SH-SY5Y (cell line): ENCODE data around the gene GSTM5.

Experiments
- GATA2 ChIP-seq: IDR thresholded peaks from 2 replicates; pipeline ENCODE4 v1.6.1; 2011; ENCODE audit warnings: mild to moderate bottlenecking, low read depth, low read length
- GATA3 ChIP-seq: IDR thresholded peaks from 2 replicates; pipeline ENCODE4 v1.6.1; 2011; ENCODE audit warnings: low read depth, mild to moderate bottlenecking, low read length, moderate library complexity

GRCh38 chr1:109761227-109762038, 49.4 kb downstream of the GSTM5 start:
- no peak for TF ChIP-seq GATA2
- no peak for TF ChIP-seq GATA3
